Suprapubic skin (tissue), 4 donors: ENCODE results near the gene DCUN1D4. TPM values are rescaled to one million over a fixed set of nuclear protein-coding genes. Genes with fewer than 3 reads are reported as not detected.
"Not testable (repeated sequence)": the region's sequence is repeated elsewhere in the genome, so short reads cannot be mapped to it uniquely, and the experiment has no call there.

Experiments
- DNase-seq, 2 donors: peaks; one replicate each; pipeline ENCODE4 v3.0.0-alpha.2; 2019; ENCODE audit warnings: low spot score in 2 of 2
- H3K27ac ChIP-seq: fragments of 200-600 bp; sonication (generic); one replicate; pipeline ENCODE4 v1.5.1; 2019
- H3K27me3 ChIP-seq: fragments of 200-600 bp; sonication (generic); one replicate; pipeline ENCODE4 v1.5.1; 2019
- H3K36me3 ChIP-seq: fragments of 200-600 bp; sonication (generic); one replicate; pipeline ENCODE4 v1.5.1; 2019
- H3K4me1 ChIP-seq: fragments of 200-600 bp; sonication (generic); one replicate; pipeline ENCODE4 v1.5.1; 2019
- H3K4me3 ChIP-seq: fragments of 200-600 bp; sonication (generic); one replicate; pipeline ENCODE4 v1.5.1; 2019; ENCODE audit warnings: mild to moderate bottlenecking
- H3K9me3 ChIP-seq: fragments of 200-600 bp; sonication (generic); one replicate; pipeline ENCODE4 v1.5.1; 2019
- EP300 ChIP-seq: sonication (generic); formaldehyde crosslinking; IDR thresholded peaks from one replicate; pipeline ENCODE4 v1.6.1; 2017; ENCODE audit warnings: antibody characterized with exemption
- POLR2A ChIP-seq, 2 donors: fragments of 450-650 bp; IDR thresholded peaks; one replicate each; pipeline ENCODE4 v1.6.1; 2017; ENCODE audit warnings: antibody characterized with exemption in 2 of 2, mild to moderate bottlenecking in 2 of 2, moderate library complexity in 2 of 2
- POLR2AphosphoS5 ChIP-seq, 3 donors: sonication (generic); formaldehyde crosslinking; IDR thresholded peaks; one replicate each; pipeline ENCODE4 v1.6.1; 2017; ENCODE audit warnings: antibody characterized with exemption in 3 of 3
- WGBS: methylation state at CpG from one replicate; pipeline ENCODE4 v1.1.5; 2018; 5-methylcytosine and 5-hydroxymethylcytosine counted together
- total RNA-seq, 4 donors: library from RNA; depleted of rRNA; stranded (reverse); fragments of >200 nt; gene quantifications; one replicate each; pipeline ENCODE4 v1.1.0, GENCODE V29; 2016
- TF ChIP-seq, protein P1 (sequence below), 2 donors: fragments of 200-600 bp in 1 of 2; fragments of 450-650 bp in 1 of 2; sonication (generic) in 1 of 2; IDR thresholded peaks; one replicate each; pipeline ENCODE4 v1.5.1; 2016 to 2019; ENCODE audit warnings: antibody characterized with exemption in 2 of 2, mild to moderate bottlenecking in 1 of 2, moderate library complexity in 1 of 2

The DCUN1D4 gene
- total RNA-seq, 4 donors from 2014 or later, result 15.4 to 35.6 (median 20.8) TPM

DNA sequence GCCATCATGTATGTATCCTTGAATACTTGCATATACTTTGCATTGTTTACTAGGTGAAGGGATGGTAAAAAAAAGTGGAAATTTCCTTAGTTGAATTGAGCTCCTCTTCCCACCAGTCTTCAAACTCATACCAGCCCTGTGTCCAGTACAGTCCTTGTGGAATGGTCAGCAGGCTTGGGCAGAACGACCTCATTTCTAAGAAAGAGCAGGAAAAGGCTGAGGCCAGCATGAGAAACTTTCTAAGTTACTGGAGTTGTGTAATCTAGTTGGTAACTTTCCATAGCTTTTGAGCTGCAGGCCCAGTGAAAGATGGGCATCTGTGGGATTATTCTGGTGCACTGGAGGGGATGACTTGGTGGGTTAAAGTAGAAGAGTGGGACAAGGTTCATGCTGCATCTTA, 87.6 kb downstream of the DCUN1D4 start:
- 78% methylated on average over 1 of the region's 1 CpG for WGBS
- Histone ChIP-seq H3K27me3 (no peaks in the 10 kb centered on the region), H3K27ac (no peak overlapping the region), H3K9me3 (no peaks in the 10 kb centered on the region), H3K4me3 (no peak overlapping the region), H3K4me1 (no peaks in the 10 kb centered on the region), H3K36me3 (no peaks in the 10 kb centered on the region)
- no peak for DNase-seq
- TF ChIP-seq, protein P1, sequence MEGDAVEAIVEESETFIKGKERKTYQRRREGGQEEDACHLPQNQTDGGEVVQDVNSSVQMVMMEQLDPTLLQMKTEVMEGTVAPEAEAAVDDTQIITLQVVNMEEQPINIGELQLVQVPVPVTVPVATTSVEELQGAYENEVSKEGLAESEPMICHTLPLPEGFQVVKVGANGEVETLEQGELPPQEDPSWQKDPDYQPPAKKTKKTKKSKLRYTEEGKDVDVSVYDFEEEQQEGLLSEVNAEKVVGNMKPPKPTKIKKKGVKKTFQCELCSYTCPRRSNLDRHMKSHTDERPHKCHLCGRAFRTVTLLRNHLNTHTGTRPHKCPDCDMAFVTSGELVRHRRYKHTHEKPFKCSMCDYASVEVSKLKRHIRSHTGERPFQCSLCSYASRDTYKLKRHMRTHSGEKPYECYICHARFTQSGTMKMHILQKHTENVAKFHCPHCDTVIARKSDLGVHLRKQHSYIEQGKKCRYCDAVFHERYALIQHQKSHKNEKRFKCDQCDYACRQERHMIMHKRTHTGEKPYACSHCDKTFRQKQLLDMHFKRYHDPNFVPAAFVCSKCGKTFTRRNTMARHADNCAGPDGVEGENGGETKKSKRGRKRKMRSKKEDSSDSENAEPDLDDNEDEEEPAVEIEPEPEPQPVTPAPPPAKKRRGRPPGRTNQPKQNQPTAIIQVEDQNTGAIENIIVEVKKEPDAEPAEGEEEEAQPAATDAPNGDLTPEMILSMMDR (IDR thresholded peaks at IDR 0.05), result no peak
- TF ChIP-seq POLR2A (IDR thresholded peaks at IDR 0.05) (no peak), POLR2AphosphoS5 (IDR thresholded peaks at IDR 0.05) (no peak), EP300 (no peak)

DNA sequence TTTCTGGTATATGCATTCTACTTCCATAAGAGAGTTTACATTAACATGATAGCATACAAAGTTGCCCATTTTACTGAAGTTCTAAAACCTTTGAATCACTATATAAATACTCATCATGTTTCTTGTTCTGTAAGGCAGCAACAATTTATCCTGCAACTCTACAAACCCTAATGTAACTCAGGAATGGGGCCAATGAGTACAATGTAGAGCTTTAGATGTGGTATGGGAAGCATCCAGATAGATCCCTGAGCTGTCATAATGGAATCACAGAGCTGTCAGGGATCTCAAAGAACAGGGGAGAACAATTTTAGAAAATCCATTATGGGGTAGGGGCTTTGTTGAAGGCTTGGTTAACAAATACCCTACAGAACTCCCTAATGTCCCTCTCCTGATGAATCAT, 88.5 kb downstream of the DCUN1D4 start:
- no peak for DNase-seq
- no peaks in the 10 kb centered on the region for H3K27me3 ChIP-seq
- no peaks in the 10 kb centered on the region for H3K4me1 ChIP-seq
- H3K9me3 ChIP-seq, result no peaks in the 10 kb centered on the region
- no peaks in the 10 kb centered on the region for H3K36me3 ChIP-seq
- H3K4me3 ChIP-seq, result no peak overlapping the region
- H3K27ac ChIP-seq, result no peak overlapping the region
- TF ChIP-seq, protein P1 (IDR thresholded peaks at IDR 0.05), result no peak
- TF ChIP-seq POLR2AphosphoS5 (IDR thresholded peaks at IDR 0.05), result no peak

DNA sequence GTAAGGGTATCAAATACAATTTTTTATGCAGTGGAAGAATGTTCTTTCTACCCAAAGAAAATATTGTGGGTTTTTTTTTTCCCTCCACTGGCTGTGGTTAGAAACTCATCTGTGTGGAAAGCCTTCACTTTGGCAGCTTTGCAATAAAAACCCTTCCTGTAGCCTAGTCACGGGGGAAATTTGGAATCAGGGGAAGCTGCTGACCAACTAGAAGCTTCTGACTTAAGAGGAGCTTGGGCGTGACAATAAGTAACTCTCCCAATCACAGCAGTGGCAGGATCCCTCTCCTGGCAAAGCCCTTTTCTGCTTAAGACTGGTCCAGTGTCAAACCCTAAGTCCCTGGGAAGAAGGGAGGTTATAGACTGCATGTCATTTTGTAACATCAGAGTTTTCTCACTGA, 89.3 kb downstream of the DCUN1D4 start:
- WGBS, result 33% methylated on average over 2 of the region's 2 CpGs
- no peaks in the 10 kb centered on the region for H3K9me3 ChIP-seq
- H3K36me3 ChIP-seq, result no peaks in the 10 kb centered on the region
- H3K27me3 ChIP-seq, result no peaks in the 10 kb centered on the region
- H3K27ac ChIP-seq, result no peak overlapping the region
- no peak overlapping the region for H3K4me3 ChIP-seq
- TF ChIP-seq POLR2AphosphoS5 (IDR thresholded peaks at IDR 0.05), result no peak
- no peak for DNase-seq
- no peaks in the 10 kb centered on the region for H3K4me1 ChIP-seq

- DNase-seq, result no peak
- TF ChIP-seq POLR2AphosphoS5 (IDR thresholded peaks at IDR 0.05) (no peak), EP300 (no peak), POLR2A (IDR thresholded peaks at IDR 0.05) (no peak)
- TF ChIP-seq, protein P1 (IDR thresholded peaks at IDR 0.05), result no peak
- no peak overlapping the region for H3K4me3 ChIP-seq
- no peak overlapping the region for H3K27ac ChIP-seq
- H3K27me3 ChIP-seq, result no peaks in the 10 kb centered on the region
- H3K36me3 ChIP-seq, result no peaks in the 10 kb centered on the region
- no peaks in the 10 kb centered on the region for H3K4me1 ChIP-seq
- 76% methylated on average over 3 of the region's 3 CpGs for WGBS
- H3K9me3 ChIP-seq, result no peaks in the 10 kb centered on the region
These were observed 89.7 kb downstream of the DCUN1D4 start for GRCh38 chr4:51932684-51933083.

- not testable (repeated sequence) for H3K9me3 ChIP-seq, DNase-seq, H3K4me1 ChIP-seq, H3K36me3 ChIP-seq, H3K27me3 ChIP-seq, H3K27ac ChIP-seq, H3K4me3 ChIP-seq
- 98% methylated on average over 9 of the region's 13 CpGs for WGBS
These were observed 97.5 kb downstream of the DCUN1D4 start for GRCh38 chr4:51940460-51940859.

DNA sequence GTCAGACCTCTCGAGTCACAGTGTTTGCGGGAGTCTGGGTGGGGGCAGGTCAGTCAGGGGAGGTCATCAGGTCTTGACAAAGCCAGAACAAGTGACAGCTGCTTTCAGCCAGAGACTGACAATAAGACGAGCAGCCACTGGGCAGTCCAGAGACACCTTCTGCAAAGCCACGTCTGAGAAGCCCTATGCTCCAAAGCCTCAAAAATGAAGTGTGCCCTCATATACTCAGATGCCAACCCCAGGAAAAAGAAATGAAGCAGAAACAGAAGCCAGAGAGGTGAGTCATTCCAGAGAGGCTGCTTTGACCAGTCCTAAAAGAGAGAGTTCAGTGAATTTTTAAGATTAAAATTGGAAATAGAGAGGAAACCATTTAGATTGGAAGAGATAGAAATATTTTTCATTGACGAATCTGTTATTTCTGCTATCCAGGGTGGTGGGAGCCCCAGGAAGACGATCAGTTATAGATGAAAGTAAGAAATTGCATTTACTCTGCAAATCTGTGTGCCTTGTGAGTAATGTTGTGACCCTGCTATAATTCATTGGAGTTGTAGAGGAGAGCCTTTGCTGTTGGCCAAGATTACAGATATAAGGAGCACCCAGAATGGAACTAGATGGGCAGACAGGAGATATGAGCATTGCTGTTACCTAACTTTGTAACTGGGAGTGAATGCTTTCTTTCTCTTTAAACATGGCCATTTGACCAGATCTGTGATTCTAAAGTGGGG, 99.3 kb downstream of the DCUN1D4 start:
- no peak for DNase-seq
- H3K4me1 ChIP-seq, result no peaks in the 10 kb centered on the region
- no peak overlapping the region for H3K27ac ChIP-seq
- H3K9me3 ChIP-seq, result peaks cover 3% of the 10 kb centered on the region
- no peaks in the 10 kb centered on the region for H3K27me3 ChIP-seq
- H3K4me3 ChIP-seq, result no peak overlapping the region
- TF ChIP-seq, protein P1 (IDR thresholded peaks at IDR 0.05), result no peak
- TF ChIP-seq EP300 (no peak), POLR2A (IDR thresholded peaks at IDR 0.05) (no peak), POLR2AphosphoS5 (IDR thresholded peaks at IDR 0.05) (no peak)
- 82% methylated on average over 6 of the region's 6 CpGs for WGBS
- H3K36me3 ChIP-seq, result no peaks in the 10 kb centered on the region
